HG03442 (cell line): ENCODE measurements around the gene CFAP74.

Experiments used
- ATAC-seq: cut with Tn5 transposase; IDR thresholded peaks from one replicate; pipeline ENCODE4 v1.9.1; 2021; ENCODE audit warnings: mild to moderate bottlenecking, moderate library complexity; ENCODE audit not compliant: unreplicated experiment

The CFAP74 gene

DNA sequence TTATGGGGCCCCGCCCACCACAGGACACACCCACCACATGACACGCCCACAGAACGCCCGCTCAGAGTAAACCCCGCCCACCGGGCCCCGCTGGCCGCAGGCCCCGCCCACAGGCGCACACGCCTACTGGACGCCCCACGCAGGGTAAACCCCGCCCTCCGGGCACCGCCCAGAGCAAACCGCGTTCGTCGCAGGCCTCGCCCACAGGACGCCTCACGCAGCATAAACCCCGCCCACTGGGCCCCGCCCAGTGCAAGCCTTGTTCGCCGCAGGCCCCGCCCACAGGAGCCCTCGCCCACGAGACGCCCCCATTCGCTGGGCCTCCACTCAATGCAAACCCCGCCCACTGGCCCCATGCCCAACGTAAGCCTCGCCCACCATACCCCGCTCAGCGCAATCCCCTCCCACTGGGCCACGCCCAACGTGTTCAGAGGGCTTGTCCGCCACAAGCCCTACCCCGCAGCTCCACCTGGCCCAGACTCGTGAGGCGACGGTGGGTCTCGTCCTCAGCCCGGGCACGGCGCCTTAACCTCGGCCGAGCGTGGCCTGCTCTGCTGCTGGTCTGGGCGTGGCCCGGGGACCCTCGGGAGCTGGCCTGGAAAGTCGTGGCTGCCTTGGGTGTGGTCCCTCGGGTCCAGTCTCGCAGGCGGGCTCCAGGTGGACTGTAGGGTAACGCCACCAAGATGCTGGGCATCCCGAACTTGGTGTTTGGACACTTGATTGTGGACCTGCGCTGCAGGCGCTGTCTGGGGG is 84.1 kb downstream of the CFAP74 start:
- peak; percentile 81 for ATAC-seq

DNA sequence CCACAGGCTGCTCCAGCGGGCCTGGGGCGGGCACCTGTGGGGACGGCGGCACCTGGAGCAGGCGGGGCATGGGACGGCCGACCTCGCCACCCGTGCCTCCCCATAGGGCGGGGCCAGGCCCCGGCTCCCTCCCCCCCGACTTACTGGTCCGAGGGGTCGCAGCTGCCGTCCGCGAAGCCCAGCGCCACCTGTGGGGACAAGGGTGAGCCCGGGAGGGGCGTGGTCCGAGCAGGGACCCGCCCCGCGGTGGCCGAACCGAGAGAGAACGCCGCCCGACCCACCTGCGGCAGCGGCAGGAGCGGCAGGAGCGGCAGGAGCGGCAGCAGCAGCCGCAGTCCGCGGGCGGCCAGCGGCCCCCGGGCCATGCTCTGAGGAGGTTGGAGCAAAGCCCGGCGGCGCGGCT is 84.7 kb downstream of the CFAP74 start, which contains the start of gene TMEM52:
TMEM52 (minus strand) TSS at position 379 of the 403 bp plus-strand sequence; CDS start at position 365, 14 bp downstream.
- peak; percentile 25 for ATAC-seq

DNA sequence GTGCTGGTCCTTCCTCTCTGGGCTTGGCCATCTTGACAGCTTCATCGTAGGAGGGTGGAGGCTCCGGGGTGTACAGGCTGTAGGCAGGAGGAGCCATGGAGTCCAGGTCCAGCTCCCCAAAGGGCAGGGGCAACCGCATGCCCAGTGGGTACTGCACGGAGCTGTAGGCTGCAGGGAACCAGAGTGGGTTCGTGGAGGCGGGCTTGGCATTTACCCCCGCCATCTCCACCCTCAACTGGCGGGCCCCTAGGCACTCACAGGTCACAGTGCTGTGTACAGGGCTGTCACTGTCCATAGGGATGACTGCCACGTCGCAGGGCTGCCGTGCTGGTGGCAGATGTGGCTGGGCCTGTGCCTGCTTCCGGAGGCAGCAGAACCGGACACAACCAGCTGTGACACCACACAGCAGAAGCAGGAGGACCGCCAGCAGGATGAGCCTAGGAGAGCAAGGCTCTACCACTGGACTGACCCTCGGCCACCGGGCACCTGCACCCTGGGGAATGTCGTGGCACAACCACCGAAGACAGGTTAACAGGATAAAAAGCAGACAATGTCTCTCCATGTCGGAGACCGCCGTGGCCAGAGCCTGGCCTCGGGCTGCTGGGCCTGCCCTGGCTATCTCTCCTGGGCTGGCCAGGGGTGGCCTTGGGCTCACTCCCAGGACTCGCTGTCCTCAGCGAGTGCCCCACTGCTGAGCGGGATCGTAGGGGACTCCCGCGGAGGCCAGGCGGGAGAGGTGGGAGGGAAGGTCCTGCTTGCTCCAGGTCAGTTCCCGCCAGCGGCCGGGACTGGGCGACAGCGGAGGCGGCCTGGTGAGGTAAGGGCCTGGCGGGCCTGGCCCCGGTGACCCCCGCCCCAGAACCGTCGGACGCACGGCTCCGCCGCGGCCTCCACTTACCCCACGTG is 85.3 kb downstream of the CFAP74 start:
- no peak for ATAC-seq

DNA sequence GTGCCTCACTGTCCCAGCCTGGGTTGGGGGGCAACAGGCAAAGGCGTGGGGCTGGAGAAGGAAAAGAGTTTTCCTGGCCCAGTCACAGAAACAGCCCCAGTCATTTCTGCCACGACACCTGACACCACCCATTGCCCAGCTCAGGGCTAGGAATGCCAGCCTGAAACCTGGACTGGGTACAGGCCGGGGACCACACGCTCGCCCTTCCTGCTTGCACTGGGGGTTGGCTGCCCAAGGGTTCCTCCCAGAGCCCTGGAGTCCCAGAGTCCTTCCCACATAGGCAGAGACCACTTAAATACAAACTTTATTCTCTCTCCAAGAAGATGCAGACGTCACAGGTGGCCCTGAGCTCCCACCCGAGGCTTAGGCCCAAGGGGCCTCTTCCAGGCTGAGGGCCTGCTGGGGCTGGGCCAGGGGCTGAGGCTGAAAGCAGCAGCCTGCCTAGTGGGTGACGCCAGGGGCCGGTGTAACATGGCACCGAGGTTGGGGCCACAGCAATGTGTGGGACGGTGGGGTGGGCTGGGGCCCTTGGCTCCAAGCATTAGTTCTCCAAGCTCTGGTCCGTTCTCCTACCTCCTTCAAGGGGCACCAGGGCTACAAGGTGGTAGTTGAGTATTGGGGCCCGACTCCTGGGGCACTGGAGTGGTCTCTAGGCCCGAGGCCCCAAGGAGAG is 86.1 kb downstream of the CFAP74 start:
- ATAC-seq: no peak

DNA sequence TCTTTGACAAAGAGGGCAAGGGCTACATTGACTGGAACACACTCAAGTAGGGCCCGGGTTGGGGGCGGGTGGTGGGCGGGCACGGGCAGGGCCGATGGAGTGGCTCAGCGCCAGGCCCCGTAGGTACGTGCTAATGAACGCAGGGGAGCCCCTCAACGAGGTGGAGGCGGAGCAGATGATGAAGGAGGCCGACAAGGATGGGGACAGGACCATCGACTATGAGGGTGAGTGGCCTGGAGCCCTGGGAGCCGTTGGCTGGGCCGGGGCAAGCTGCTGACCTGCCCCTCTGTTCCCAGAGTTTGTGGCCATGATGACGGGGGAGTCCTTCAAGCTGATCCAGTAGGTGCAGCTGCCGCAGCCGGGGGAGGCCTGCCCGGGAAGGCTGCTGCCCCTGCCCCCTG is 86.7 kb downstream of the CFAP74 start:
- ATAC-seq: no peak

DNA sequence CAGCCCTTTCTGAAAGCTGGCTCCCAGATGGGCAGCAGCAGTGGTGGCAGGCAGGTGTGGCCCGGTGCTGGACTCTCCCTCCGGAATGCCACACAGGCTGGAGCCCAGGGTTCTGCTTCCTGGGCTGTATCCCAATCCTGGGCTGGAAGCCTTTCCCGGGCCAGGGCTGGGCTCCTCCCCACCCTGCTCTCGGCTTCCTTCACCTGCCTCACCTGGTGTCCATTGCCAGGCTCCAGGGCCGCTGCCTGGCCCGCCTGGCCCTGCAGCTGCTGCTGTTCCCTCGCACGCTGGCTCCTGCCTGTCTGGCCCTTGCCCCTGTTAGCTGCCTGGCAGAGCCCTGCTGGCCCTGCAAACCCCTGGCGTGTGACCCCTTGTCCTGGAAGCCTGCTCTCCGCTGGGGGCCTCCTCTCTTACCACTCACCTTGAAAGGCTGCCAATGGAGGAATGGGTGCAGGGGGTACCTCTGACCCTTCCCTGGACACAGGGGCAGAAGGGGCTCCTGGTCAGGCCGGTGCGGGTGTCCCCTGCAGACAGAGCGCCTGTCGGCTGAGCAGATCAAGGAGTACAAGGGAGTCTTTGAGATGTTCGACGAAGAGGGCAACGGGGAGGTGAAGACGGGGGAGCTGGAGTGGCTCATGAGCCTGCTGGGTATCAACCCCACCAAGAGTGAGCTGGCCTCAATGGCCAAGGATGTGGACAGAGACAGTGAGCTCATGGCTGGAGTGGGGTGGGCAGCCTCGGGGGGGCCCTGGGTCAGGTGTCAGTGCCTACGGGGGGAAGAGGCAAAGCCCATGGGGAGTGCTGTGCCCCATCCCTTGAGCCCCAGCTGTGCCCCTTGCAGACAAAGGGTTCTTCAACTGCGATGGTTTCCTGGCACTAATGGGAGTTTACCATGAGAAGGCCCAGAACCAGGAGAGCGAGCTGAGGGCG is 87.4 kb downstream of the CFAP74 start:
- no peak for ATAC-seq

DNA sequence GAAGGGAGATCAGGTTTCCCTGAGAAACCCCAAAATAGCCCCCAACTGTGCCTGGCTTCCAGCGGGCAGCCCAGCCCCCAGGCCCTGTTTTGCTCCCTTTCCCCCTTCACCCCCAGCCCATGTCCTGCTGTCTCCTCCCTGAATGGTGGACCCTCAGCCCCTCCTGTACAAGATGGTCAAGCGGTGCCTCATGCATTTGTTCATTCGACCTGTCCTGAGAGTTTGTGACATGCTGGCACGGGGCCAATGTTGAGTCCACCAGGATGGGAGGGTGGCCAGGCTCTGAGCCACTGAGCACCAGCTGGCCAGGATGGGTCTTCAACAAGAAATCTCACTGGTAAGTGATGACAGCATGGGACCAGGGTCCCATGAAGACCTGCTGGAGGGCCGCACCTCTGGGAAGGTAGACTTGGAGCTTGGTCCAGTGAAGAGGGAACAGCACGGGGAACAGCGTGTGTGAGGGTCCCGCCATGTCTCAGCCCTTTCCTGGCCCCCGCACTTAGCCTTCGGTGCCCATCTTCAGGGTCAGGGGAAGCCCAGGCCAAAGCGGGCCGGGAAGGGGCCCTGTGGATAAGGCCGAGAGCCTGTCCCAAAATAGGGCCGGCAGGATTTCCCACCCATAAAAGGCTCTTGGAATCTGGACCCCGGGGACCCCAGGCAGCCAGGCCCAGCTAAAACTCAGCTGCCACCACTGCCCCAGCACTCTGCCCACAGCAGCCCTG is 88.5 kb downstream of the CFAP74 start, which contains the start of gene CALML6:
CALML6 (plus strand) TSS at position 290 of the 722 bp plus-strand sequence; CDS start at position 311, 21 bp downstream.
- no peak for ATAC-seq

DNA sequence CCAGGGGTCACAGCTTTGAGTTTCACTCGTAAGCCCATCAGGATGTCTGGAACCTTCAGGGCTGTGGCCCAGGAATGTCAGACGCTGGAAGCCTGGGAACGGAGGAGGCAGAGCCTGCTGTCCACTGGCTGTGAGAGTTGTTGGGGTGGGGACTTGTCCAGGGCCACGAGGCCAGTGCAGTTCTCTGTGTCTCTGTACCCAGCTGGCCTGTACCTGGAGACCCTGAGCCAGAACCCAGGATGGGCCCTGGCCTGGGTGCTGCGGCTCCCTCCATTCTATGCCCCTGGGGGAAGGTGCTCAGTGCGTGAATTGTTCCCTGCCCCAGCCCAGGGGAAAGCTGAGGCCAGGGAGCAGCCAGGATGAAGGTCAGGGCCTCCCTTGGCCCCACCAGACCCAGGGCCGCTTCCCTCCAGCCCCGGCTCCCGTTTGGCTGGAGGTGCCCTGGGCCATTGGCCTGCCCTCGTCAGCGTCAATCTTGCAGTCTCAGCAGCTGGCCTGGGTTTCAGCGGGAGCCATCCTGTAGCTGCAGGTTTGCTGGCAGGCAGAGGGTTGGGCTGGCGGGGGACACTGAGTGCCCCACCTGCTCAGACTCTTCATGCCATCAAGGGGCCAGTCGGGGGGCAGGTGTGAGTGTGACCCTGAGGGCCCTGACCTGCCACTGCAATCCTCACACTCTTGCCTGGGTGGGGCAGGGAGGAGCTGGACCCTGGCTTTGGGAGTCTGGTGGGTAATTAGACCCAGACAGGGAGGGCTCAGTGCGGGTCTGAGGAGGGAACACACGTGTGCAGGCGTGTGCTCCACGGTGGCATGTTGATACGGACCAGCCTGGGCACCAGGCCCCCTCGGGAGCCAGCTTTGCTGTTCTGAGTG is 89.2 kb downstream of the CFAP74 start:
- ATAC-seq: no peak

DNA sequence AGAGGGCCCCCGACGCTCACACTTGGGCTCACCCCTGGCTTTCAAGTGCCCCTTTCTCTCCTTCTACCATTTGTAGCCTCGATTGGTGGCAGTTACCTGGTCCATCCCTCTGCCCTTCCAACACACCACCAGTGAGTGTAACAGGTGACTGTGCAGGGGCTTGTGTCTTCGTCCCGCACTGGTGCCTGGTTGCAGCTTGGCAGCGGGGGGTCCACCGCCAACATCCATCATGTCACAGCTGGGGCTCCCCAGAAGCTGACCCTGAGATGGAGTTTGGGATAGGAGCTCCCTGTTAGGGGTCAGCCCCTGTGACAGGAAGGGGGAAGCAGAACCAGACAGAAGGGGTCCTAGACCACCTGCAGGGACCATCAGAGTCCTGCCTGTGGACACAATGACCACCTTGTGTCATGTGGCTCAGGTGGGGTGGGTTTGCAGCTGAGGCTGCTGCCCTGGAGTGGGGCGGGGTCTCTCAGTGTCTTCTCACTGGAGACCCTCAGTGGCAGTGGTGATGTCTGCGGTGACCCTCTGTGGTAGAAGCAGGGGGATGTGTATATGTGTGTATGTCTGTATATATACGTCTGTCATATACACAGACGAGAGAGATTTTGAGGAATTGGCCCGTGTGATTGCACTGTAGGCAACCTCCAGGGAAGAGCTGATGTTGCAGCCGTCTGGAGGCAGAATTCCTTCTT is 92.1 kb downstream of the CFAP74 start:
- no peak for ATAC-seq

DNA sequence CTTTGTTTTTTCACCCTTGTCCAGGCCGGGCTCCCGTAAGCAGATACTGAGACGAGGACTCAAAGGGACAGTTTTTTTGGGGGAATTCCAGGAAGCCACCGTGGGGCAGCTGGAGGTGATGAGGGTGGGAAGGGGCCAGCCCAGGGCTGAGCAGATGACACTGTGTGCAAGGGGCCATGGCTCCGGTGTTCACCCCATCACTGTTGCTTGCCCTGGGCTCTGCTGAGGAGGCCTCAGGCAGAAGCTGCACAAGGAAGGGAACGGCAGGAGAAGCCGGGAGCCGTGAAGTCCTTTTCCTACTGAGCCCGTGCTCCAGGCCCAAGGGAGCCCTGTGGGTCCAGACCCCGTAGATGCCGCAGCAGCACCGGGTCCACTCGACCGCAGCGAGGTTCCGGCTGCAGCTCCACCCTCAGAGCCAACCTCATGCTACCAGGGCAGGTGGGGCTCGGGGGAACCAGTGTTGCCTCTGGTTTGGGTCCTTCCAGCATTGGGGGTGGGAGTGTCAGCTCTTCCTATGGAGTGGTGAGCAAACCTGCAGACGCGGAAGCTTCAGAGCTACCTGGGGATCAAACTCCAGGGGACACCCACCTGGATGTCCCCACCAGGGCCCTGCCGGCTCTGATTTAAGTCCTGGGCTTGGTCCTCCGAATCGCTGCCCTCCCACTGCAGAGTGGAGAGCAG is 92.8 kb downstream of the CFAP74 start:
- ATAC-seq: no peak

DNA sequence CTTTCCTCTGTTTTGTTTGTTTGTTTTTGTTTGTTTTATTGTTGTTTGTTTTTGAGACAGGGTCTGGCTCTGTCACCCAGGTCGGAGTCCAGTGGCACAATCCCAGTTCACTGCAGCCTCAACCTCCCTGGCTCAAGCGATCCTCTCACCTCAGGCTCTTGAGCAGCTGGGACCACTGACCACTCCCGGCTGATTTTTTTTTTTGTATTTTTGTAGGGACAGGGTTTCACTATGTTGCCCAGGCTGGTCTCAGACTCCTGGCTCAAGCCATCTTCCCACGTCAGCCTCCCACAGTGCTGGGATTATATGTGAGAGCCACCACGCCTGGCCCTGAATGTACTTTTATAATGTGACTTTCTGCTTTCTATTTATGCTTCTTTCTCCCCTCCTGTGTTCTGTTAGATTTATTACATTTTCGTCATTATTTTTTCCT is 93.5 kb downstream of the CFAP74 start:
- ATAC-seq: no peak

DNA sequence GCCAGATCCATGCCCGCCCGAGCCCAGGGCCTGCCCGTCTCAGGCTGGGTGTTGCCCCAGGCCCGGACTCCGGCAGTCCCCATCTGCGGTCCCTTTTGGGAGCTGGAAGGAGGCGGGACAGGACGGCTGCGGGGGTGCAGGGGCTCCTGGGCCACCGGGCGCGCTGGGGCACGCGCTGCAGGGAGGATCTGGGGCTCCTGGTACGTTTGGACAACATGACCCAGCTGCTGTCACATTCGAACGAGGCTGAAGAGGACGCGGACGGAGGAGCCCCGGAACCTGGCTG is 95.1 kb downstream of the CFAP74 start:
- ATAC-seq: peak; percentile 3

DNA sequence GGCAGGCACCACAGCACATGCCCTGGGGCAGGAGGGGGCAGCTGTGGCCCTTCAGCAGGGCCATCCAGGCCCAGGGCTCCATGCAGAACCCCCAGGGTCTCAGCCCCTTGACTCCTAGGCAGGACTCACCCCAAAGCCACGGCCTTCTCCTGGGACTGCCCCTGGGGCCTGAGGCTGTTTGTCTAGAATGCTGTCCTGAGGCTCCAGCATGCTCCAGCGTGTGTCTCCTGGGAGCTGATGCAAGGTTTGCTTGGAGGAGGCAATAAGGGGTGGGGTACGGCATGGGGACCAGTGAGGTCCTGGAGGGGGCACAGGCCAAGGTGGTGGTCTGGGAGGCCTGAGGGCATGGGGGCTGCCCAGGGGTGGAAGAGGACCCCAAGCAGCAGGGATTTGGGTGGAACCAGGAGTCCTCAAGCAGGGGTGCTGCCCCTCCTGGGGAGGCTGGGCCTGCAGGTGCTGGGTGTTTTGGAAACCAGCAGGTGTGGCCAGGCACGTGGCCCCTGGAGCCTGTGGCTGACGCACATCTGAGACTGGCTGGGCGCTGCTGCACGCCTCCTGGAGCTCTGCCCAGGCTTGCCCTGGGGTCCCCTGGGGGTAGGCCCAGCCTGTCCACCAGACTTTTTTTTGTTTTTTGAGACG is 96.4 kb downstream of the CFAP74 start:
- no peak for ATAC-seq

DNA sequence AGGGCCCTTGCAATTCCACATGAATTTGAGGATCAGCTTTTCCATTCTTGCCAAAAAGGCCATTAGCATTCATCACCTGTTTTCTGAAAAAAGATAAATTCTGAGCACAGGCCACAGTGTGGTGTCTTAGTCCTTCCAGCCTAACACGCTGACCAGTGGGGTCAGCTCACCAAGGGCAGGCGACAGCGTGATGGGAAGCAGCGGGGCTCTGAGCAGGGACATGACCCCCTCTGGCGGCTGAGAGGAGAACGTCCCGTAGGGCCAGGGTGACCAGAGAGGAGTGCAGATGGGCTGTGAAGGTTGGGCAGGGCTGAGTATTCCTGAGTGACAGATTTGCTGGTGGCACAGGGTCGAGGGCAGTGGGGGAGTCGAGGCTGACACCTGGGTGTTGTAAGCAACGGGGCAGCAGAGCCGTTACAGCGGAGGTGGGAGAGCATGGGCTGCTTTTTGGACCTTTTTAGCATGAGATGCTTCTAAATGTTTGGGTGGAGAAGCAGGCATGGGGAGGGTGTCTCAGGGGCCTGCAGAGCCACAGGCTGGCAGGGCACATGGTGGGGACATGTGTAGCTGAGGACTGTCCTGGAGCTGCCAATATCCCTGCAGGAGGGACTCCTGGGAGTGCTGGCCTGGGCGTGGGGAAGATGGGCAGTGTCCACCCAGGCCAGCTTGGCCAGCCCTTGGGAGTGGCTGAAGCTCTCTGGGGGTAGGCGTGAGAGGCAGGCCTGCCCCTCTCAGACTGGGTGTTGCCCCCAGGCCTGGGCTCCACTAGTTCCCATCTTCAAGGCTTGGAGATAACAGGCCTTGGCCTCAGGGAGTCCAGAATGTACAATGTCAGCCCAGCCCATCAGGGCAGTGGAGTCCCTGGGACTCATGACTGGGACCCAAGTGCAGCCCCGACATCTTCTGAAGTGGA is 97.1 kb downstream of the CFAP74 start:
- no peak for ATAC-seq

DNA sequence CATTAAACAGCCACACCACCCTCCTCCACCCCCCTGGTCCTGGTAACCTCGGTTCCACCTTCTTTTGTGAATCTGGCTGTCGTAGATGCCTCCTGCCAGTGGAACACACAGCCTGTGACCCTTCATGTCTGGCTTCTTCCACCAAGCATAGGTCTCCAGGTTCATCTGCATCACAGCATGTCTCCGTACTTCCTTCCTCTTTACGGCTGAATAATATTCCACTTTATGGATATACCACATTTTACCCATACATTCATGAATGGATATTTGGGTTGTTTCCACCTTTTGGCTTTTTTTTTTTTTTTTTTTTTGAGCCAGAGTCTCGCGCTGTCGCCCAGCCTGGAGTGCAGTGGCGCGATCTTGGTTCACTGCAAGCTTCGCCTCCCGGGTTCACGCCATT is 100.4 kb downstream of the CFAP74 start:
- ATAC-seq: no peak

DNA sequence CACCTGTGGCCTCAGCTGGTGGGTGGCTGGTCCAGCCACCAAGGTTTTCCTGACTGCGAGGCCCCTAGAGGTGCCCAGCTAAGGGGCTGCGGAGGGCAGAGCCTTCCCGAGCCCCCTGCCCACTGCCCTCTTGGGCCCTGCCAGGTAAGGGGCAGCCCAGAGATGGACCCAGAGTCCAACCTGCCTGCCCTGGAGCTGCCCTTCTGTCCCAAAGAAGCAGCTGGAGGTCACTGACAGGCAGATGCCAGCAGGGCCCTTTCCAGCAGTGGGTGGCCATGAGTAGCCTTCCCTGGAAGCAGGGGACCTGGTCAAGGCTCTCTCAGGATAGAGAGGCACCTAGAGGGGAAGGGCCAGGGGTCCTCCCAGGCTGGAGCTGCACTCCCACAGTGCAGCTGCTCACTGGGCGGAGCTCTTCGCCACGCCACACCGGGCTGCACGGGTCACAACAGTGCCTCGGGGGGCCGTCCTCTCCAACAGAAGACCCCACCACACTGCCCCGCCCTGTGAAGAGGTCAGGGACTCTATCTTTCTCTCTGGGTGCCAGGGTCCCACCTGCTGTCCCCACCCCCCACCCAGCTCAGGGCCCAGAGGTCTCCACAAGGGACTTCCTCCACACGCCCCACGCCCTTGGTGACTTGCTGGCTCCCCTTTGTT is 101.8 kb downstream of the CFAP74 start:
- no peak for ATAC-seq
